H9 (cell line): Measurements from ENCODE around the gene BMPER. TPM values are rescaled to one million over a fixed set of nuclear protein-coding genes. Genes with fewer than 3 reads are reported as not detected.

Experiments
- DNase-seq: peaks from one replicate; pipeline ENCODE4 v3.0.0-alpha.2; 2017
- H2AFZ ChIP-seq: one replicate; pipeline ENCODE4 v1.6.1; 2013; ENCODE audit warnings: mild to moderate bottlenecking, low read length, control low read depth, moderate library complexity
- H2AK5ac ChIP-seq: 2 replicates; pipeline ENCODE4 v1.6.1; 2013; ENCODE audit warnings: low read length, control low read depth, mixed read lengths; ENCODE audit not compliant: insufficient read length
- H2BK120ac ChIP-seq: one replicate; pipeline ENCODE4 v1.6.1; 2013; ENCODE audit warnings: low read depth, mild to moderate bottlenecking, low read length, control low read depth, inconsistent platforms; ENCODE audit not compliant: poor library complexity, severe bottlenecking
- H2BK12ac ChIP-seq: 2 replicates; pipeline ENCODE4 v1.6.1; 2013; ENCODE audit warnings: low read length, control low read depth, mixed read lengths, low read depth; ENCODE audit not compliant: insufficient read length
- H2BK15ac ChIP-seq: 2 replicates; pipeline ENCODE4 v1.6.1; 2013; ENCODE audit warnings: low read depth, low read length, control low read depth
- H2BK20ac ChIP-seq: one replicate; pipeline ENCODE4 v1.6.1; 2013; ENCODE audit warnings: low read depth, mild to moderate bottlenecking, low read length, control low read depth, inconsistent platforms; ENCODE audit not compliant: poor library complexity, severe bottlenecking
- H2BK5ac ChIP-seq: 2 replicates; pipeline ENCODE4 v1.6.1; 2013; ENCODE audit warnings: low read length, control low read depth, mixed read lengths; ENCODE audit not compliant: insufficient read length
- H3K14ac ChIP-seq: 2 replicates; pipeline ENCODE4 v1.6.1; 2013; ENCODE audit warnings: low read length, control low read depth; ENCODE audit not compliant: insufficient read depth
- H3K18ac ChIP-seq: 2 replicates; pipeline ENCODE4 v1.6.1; 2013; ENCODE audit warnings: low read depth, mild to moderate bottlenecking, mixed read lengths, low read length, control low read depth; ENCODE audit not compliant: insufficient read length
- H3K23ac ChIP-seq: 2 replicates; pipeline ENCODE4 v1.6.1; 2013; ENCODE audit warnings: low read length, control low read depth, mixed read lengths, low read depth; ENCODE audit not compliant: insufficient read length
- H3K23me2 ChIP-seq: 2 replicates; pipeline ENCODE4 v1.6.1; 2013; ENCODE audit warnings: low read depth, mild to moderate bottlenecking, mixed read lengths, low read length, control low read depth; ENCODE audit not compliant: insufficient read length, poor library complexity, severe bottlenecking
- H3K27ac ChIP-seq: 2 replicates; pipeline ENCODE4 v1.5.1; 2013; ENCODE audit warnings: low read length, control low read depth, mixed read lengths, low read depth; ENCODE audit not compliant: insufficient read length
- H3K27me3 ChIP-seq: 2 replicates; pipeline ENCODE4 v1.6.1; 2013; ENCODE audit warnings: low read length, control low read depth, inconsistent platforms; ENCODE audit not compliant: insufficient read depth
- H3K4ac ChIP-seq: 2 replicates; pipeline ENCODE4 v1.6.1; 2013; ENCODE audit warnings: low read depth, mild to moderate bottlenecking, control low read depth, inconsistent platforms, low read length, moderate library complexity
- H3K4me1 ChIP-seq: 2 replicates; pipeline ENCODE4 v1.6.1; 2013; ENCODE audit warnings: low read length, control low read depth, inconsistent platforms; ENCODE audit not compliant: insufficient read depth
- H3K4me2 ChIP-seq: 2 replicates; pipeline ENCODE4 v1.6.1; 2013; ENCODE audit warnings: low read length, control low read depth, mixed read lengths; ENCODE audit not compliant: insufficient read length, insufficient read depth
- H3K56ac ChIP-seq: 2 replicates; pipeline ENCODE4 v1.6.1; 2013; ENCODE audit warnings: low read depth, mild to moderate bottlenecking, mixed read lengths, low read length, control low read depth; ENCODE audit not compliant: insufficient read length
- H3K79me1 ChIP-seq: 2 replicates; pipeline ENCODE4 v1.6.1; 2013; ENCODE audit warnings: low read depth, mild to moderate bottlenecking, moderate library complexity, low read length, control low read depth, inconsistent platforms; ENCODE audit not compliant: insufficient read depth, poor library complexity, severe bottlenecking
- H3K79me2 ChIP-seq: 2 replicates; pipeline ENCODE4 v1.6.1; 2013; ENCODE audit warnings: low read length, control low read depth, inconsistent platforms; ENCODE audit not compliant: insufficient read depth
- H3K9ac ChIP-seq: 2 replicates; pipeline ENCODE4 v1.6.1; 2013; ENCODE audit warnings: low read length, control low read depth, mixed read lengths; ENCODE audit not compliant: insufficient read length; ENCODE audit errors: extremely low read depth
- H3K9me3 ChIP-seq: one replicate; pipeline ENCODE4 v1.6.1; 2013; ENCODE audit warnings: low read depth, low read length, inconsistent platforms; ENCODE audit not compliant: control insufficient read depth
- H3T11ph ChIP-seq: one replicate; pipeline ENCODE4 v1.6.1; 2013; ENCODE audit warnings: mild to moderate bottlenecking, low read length, control low read depth, inconsistent platforms
- H4K20me1 ChIP-seq: one replicate; pipeline ENCODE4 v1.6.1; 2013; ENCODE audit not compliant: control insufficient read depth, insufficient read length, insufficient read depth
- H4K5ac ChIP-seq: 2 replicates; pipeline ENCODE4 v1.6.1; 2013; ENCODE audit warnings: low read depth, mild to moderate bottlenecking, mixed read lengths, low read length, control low read depth; ENCODE audit not compliant: insufficient read length
- H4K8ac ChIP-seq: replicated peaks from 2 replicates; pipeline ENCODE4 v1.6.1; 2013; ENCODE audit warnings: low read length, control low read depth, mixed read lengths, low read depth; ENCODE audit not compliant: insufficient read length
- H4K91ac ChIP-seq: 2 replicates; pipeline ENCODE4 v1.6.1; 2013; ENCODE audit warnings: low read depth, mild to moderate bottlenecking, moderate library complexity, mixed read lengths, low read length, control low read depth; ENCODE audit not compliant: insufficient read length
- H3K27ac Mint-ChIP-seq, 3 experiments: 2 replicates in 2 of 3; 3 replicates in 1 of 3; pipeline ENCODE4 v1.8.0; 2020 to 2021; ENCODE audit warnings: mixed read lengths in 3 of 3, mild to moderate bottlenecking in 1 of 3, moderate library complexity in 1 of 3
- H3K27me3 Mint-ChIP-seq: 2 replicates; pipeline ENCODE4 v1.8.0; 2021; ENCODE audit warnings: low read depth, mild to moderate bottlenecking, moderate library complexity, mixed read lengths
- H3K36me3 Mint-ChIP-seq, 3 experiments: 2 replicates in 2 of 3; 3 replicates in 1 of 3; pipeline ENCODE4 v1.8.0; 2020 to 2021; ENCODE audit warnings: low read depth in 3 of 3, mixed read lengths in 3 of 3; ENCODE audit not compliant: insufficient read depth in 1 of 3
- H3K4me1 Mint-ChIP-seq, 2 experiments: 2 replicates each; pipeline ENCODE4 v1.8.0; 2020; ENCODE audit warnings: mixed read lengths in 2 of 2
- H3K4me3 Mint-ChIP-seq, 2 experiments: 2 replicates in 1 of 2; 3 replicates in 1 of 2; pipeline ENCODE4 v1.8.0; 2020 to 2021; ENCODE audit warnings: mild to moderate bottlenecking in 2 of 2, mixed read lengths in 2 of 2, moderate library complexity in 1 of 2
- H3K9me3 Mint-ChIP-seq, 2 experiments: 2 replicates in 1 of 2; 3 replicates in 1 of 2; pipeline ENCODE4 v1.8.0; 2020; ENCODE audit warnings: mild to moderate bottlenecking in 2 of 2, mixed read lengths in 2 of 2, moderate library complexity in 1 of 2
- WGBS: extraction: QIAGEN DNeasy Blood & Tissue Kit; methylation state at CpG from one replicate; pipeline ENCODE4 v1.1.7; 2013; ENCODE audit warnings: missing lambda C conversion rate, low lambda C conversion rate, mixed read lengths; ENCODE audit not compliant: insufficient read length; ENCODE audit errors: extremely low coverage; 5-methylcytosine and 5-hydroxymethylcytosine counted together
- total RNA-seq: library from RNA; stranded (reverse); gene quantifications from 2 replicates; pipeline ENCODE4 v1.2.1, GENCODE V29; 2021
- TF ChIP-seq, protein P1 (sequence below): fragments of 200-600 bp; sonication (generic); conservative IDR thresholded peaks from 3 replicates; pipeline ENCODE4 v1.8.0; 2021; ENCODE audit warnings: antibody characterized with exemption, mild to moderate bottlenecking

The BMPER gene
- total RNA-seq, 1 experiment from 2014 or later: 0.20 TPM

DNA sequence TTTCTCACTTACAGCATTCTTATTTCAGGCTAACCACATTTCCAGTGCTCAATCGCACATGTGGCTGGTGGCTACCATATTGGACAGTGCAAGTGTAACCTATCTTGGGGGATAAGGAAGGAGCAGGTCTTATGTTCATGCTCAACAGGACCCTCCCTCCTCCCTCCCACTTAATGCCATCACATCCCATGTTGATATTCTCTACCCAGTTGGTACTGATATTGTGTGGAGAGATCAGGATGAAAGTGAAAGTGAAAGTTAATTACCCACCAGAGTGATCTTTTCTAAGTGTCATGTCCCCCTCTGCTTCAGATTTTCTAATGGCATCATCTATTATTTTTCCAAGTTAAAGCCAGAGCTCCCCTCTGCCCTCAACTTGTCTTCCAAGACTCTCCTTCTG lies 91.6 kb downstream of the BMPER start:
- Histone ChIP-seq H3K27ac (no peak overlapping the region), H2AFZ (no peak overlapping the region)

More for the DNA sequence above, 91.6 kb downstream of the BMPER start:
- Histone ChIP-seq H4K20me1 (no peaks in the 10 kb centered on the region), H4K91ac (no peak overlapping the region), H4K5ac (no peak overlapping the region), H3K18ac (no peak overlapping the region), H3K4me1 (no peaks in the 10 kb centered on the region), H2BK5ac (no peak overlapping the region), H3K14ac (no peak overlapping the region), H2BK120ac (no peak overlapping the region), H4K8ac (no peak overlapping the region), H2AK5ac (no peak overlapping the region), H3K56ac (no peak overlapping the region), H2BK15ac (no peak overlapping the region), H3K79me2 (no peaks in the 10 kb centered on the region), H3K4ac (no peak overlapping the region), H3K9ac (no peak overlapping the region), H3K4me2 (no peak overlapping the region), H3K79me1 (no peaks in the 10 kb centered on the region), H2BK20ac (no peak overlapping the region), H3K23ac (no peak overlapping the region), H3T11ph (no peak overlapping the region), H2BK12ac (no peak overlapping the region), H3K27me3 (no peaks in the 10 kb centered on the region), H3K9me3 (no peaks in the 10 kb centered on the region), H3K23me2 (no peaks in the 10 kb centered on the region)
- no peak for DNase-seq
- Mint-ChIP-seq H3K27me3 (no peaks in the 10 kb centered on the region), H3K27ac (no peak overlapping the region), H3K4me1 (peaks cover 11 to 14% of the 10 kb centered on the region in 2 experiments), H3K36me3 (no peaks in the 10 kb centered on the region; a peak in 2 of 7 replicates), H3K4me3 (no peak overlapping the region), H3K9me3 (peaks cover 0 to 2% of the 10 kb centered on the region in 2 experiments; a peak in 1 of 5 replicates)
- TF ChIP-seq, protein P1, sequence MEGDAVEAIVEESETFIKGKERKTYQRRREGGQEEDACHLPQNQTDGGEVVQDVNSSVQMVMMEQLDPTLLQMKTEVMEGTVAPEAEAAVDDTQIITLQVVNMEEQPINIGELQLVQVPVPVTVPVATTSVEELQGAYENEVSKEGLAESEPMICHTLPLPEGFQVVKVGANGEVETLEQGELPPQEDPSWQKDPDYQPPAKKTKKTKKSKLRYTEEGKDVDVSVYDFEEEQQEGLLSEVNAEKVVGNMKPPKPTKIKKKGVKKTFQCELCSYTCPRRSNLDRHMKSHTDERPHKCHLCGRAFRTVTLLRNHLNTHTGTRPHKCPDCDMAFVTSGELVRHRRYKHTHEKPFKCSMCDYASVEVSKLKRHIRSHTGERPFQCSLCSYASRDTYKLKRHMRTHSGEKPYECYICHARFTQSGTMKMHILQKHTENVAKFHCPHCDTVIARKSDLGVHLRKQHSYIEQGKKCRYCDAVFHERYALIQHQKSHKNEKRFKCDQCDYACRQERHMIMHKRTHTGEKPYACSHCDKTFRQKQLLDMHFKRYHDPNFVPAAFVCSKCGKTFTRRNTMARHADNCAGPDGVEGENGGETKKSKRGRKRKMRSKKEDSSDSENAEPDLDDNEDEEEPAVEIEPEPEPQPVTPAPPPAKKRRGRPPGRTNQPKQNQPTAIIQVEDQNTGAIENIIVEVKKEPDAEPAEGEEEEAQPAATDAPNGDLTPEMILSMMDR: no peak
- no CpG with 5 or more reads among the region's 1 CpG for whole genome bisulfite sequencing
